Ovary (tissue), 3 donors: ENCODE data around the gene CELF6.

Source experiments
- POLR2A ChIP-seq: fragments of 450-650 bp; IDR thresholded peaks from one replicate; pipeline ENCODE4 v1.6.1; 2017; ENCODE audit warnings: antibody characterized with exemption, mild to moderate bottlenecking, moderate library complexity
- TF ChIP-seq, protein P1 (sequence below), 3 donors: fragments of 450-650 bp in 2 of 3; fragments of 200-600 bp in 1 of 3; IDR thresholded peaks; one replicate each; pipeline versions ENCODE4 v1.5.1 to v1.8.0; 2016 to 2022; ENCODE audit warnings: antibody characterized with exemption in 3 of 3, mild to moderate bottlenecking in 1 of 3
- donor health status: DM: no; HTN: no; CAD: no.

DNA sequence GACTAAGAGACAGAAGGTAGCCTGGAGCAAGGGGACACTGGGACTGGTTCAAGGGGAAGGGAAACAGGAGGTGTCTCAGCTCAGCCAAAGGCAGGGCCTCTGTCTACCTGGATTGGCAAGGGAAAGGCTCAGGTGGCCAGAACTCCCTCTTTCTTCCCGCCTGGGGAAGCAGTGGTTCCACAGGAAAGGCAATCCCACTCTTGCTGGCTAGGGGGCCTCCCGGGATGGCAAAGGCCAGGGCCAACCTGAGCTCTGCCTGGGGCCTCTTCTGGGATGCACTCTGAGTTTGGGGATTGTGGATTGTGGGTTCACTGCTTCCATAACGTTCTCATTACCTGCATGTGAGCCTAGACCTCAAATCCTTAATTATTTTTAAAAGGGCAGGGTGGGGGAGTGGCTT lies 34.6 kb downstream of the CELF6 start:
- TF ChIP-seq, protein P1, sequence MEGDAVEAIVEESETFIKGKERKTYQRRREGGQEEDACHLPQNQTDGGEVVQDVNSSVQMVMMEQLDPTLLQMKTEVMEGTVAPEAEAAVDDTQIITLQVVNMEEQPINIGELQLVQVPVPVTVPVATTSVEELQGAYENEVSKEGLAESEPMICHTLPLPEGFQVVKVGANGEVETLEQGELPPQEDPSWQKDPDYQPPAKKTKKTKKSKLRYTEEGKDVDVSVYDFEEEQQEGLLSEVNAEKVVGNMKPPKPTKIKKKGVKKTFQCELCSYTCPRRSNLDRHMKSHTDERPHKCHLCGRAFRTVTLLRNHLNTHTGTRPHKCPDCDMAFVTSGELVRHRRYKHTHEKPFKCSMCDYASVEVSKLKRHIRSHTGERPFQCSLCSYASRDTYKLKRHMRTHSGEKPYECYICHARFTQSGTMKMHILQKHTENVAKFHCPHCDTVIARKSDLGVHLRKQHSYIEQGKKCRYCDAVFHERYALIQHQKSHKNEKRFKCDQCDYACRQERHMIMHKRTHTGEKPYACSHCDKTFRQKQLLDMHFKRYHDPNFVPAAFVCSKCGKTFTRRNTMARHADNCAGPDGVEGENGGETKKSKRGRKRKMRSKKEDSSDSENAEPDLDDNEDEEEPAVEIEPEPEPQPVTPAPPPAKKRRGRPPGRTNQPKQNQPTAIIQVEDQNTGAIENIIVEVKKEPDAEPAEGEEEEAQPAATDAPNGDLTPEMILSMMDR (IDR thresholded peaks at IDR 0.05) = no peak
- TF ChIP-seq POLR2A = no peak
